ENCODE data around the gene PERCC1.
A peak's percentile ranks its signal among the peaks of the same experiment; 100 is the strongest.

The PERCC1 gene

GRCh38 chr16:1430759-1431496 lies at the start of gene PERCC1:
TSS of gene PERCC1 (plus strand) at chr16:1431078. CDS start at chr16:1432594, 1,516 bp downstream.
- DNase-seq, result peak; percentile 75

GRCh38 chr16:1381612-1382406 lies 49.1 kb upstream of the PERCC1 start:
- no peak for DNase-seq

- no peak for DNase-seq
Observed at GRCh38 chr16:1383556-1383955, 47.3 kb upstream of the PERCC1 start.

- peak; percentile 16 for DNase-seq
Observed at GRCh38 chr16:1385232-1385631, 45.6 kb upstream of the PERCC1 start.

- no peak for DNase-seq
Observed at GRCh38 chr16:1387331-1387730, 43.5 kb upstream of the PERCC1 start.

- no peak for DNase-seq
Observed at GRCh38 chr16:1389762-1390161, 41.1 kb upstream of the PERCC1 start.

GRCh38 chr16:1390239-1390779 lies 40.6 kb upstream of the PERCC1 start:
- DNase-seq, result no peak

- DNase-seq, result no peak
Observed at GRCh38 chr16:1392826-1393225, 38.1 kb upstream of the PERCC1 start.

GRCh38 chr16:1393613-1394176 lies 37.2 kb upstream of the PERCC1 start:
- DNase-seq, result no peak

GRCh38 chr16:1394367-1394951 lies 36.4 kb upstream of the PERCC1 start:
- DNase-seq, result no peak

GRCh38 chr16:1395444-1396031 lies 35.3 kb upstream of the PERCC1 start:
- no peak for DNase-seq

- no peak for DNase-seq
Observed at GRCh38 chr16:1397779-1398178, 33.1 kb upstream of the PERCC1 start.

- no peak for DNase-seq
Observed at GRCh38 chr16:1398351-1398750, 32.5 kb upstream of the PERCC1 start.

GRCh38 chr16:1398826-1399581 lies 31.9 kb upstream of the PERCC1 start:
- DNase-seq, result no peak

- DNase-seq, result no peak
Observed at GRCh38 chr16:1401061-1401757, 29.7 kb upstream of the PERCC1 start.

- no peak for DNase-seq
Observed at GRCh38 chr16:1401758-1402154, 29.1 kb upstream of the PERCC1 start.

- DNase-seq, result no peak
Observed at GRCh38 chr16:1403036-1403435, 27.8 kb upstream of the PERCC1 start.

GRCh38 chr16:1403733-1404132 lies 27.1 kb upstream of the PERCC1 start:
- no peak for DNase-seq

- no peak for DNase-seq
Observed at GRCh38 chr16:1407753-1408152, 23.1 kb upstream of the PERCC1 start.

- peak; percentile 79 for DNase-seq
Observed at GRCh38 chr16:1408171-1408837, 22.6 kb upstream of the PERCC1 start.

GRCh38 chr16:1412847-1413246 lies 18.0 kb upstream of the PERCC1 start:
- no peak for DNase-seq
